Midbrain (tissue), 1 donor: Measurements from ENCODE around the gene TAOK3.
"Not testable (repeated sequence)": the region's sequence is repeated elsewhere in the genome, so short reads cannot be mapped to it uniquely, and the experiment has no call there.

Experiments
- DNase-seq: peaks from one replicate; lab custom pipeline; 2025; lab: John Stamatoyannopoulos, UW

TAOK3 gene

GRCh38 chr12:118299791-118300460 lies 72.8 kb downstream of the TAOK3 start:
- DNase-seq = peak; percentile 72

DNA sequence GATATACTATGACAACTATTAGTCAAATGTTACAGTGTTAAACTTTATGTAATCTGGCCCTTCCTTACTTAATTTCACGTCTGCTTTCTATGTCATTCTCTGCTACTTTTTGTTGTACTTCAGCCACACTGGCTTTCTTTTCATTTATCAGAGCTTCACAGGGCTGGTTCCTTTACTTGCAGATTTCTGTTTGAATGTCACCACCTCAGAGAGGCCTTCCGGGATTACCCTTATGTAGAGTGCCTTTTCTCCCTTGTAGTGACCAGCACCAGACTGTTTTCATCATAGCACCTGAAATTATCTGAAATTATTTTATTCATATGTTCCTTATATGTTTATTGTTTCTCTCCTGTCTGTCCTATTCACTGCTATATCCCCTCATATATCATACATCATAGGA lies 75.4 kb downstream of the TAOK3 start:
- DNase-seq = no peak

- no peak for DNase-seq
These were observed 79.9 kb downstream of the TAOK3 start for GRCh38 chr12:118292836-118293235.

- DNase-seq = no peak
These were observed 82.6 kb downstream of the TAOK3 start for GRCh38 chr12:118290130-118290529.

GRCh38 chr12:118288174-118288573 lies 84.5 kb downstream of the TAOK3 start:
- DNase-seq = no peak

DNA sequence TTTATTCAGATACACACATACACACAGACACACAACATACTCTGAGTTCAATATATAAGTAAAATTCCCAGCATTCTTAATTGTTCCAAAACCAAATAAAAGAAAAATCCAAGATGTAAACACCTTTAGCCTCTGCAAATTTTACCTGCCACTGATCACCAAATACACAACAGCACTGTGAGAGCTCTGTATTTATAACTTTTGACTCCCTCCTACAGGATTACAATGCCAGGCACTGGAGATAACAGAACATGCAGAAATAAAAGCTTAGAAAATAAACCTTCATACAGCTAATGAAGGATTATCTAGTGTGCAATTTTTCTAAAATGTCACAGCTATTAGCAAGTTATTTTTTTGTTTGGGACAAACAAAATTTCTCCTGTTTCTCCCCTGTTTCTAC lies 85.0 kb downstream of the TAOK3 start:
- no peak for DNase-seq

DNA sequence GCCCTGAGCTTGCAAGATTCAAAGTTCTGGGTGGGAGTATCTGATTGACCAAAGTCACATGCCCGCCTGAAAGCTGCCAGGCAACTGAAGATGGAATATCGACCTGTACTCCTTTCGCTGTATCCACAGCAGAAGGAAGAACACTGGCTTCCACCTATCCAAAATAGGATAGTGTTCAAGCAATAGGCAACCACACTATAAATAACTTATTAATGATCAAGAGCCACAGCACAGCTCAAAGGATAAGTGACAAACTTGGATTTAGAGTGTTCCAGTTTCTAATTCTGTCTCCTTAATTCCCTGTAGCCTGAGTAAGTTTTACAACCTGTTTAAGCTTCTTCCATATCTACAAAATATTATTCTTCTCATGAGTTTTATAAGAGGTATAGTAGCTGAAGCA lies 89.9 kb downstream of the TAOK3 start:
- no peak for DNase-seq

DNA sequence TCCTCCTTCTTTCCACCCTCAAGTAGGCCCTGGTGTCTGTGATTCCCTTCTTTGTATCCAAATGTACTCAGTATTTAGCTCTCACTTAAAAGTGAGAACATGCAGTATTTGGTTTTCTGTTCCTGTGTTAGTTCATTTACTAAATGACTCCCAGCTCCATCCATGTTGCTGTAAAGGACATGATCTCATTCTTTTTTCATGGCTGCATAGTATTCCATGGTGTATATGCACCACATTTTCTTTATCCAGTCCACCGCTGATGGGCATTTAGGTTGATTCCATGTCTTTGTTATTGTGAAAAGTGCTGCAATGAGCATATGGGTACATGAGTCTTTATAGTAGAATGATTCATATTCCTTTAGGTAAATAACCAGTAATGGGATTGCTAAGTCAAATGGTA lies 94.4 kb downstream of the TAOK3 start:
- not testable (repeated sequence) for DNase-seq

DNA sequence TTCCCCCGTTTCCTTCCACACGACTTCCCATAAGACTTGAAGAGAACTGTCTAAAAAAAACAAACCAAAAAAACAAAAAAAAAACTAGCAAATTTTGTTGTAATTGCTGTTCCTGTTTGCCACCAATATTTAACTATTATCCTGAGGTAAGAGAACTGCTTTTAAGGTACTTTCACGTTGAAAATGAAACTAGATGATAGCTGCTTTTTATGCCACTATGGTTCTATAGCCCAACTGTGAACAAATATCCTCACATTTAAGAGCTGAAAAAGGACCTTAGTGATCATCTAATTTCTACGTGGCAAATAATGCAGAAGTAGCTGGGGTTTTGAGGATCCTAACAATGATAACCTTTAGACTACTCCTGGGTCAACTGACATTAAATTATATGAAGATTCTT lies 98.6 kb downstream of the TAOK3 start:
- no peak for DNase-seq

DNA sequence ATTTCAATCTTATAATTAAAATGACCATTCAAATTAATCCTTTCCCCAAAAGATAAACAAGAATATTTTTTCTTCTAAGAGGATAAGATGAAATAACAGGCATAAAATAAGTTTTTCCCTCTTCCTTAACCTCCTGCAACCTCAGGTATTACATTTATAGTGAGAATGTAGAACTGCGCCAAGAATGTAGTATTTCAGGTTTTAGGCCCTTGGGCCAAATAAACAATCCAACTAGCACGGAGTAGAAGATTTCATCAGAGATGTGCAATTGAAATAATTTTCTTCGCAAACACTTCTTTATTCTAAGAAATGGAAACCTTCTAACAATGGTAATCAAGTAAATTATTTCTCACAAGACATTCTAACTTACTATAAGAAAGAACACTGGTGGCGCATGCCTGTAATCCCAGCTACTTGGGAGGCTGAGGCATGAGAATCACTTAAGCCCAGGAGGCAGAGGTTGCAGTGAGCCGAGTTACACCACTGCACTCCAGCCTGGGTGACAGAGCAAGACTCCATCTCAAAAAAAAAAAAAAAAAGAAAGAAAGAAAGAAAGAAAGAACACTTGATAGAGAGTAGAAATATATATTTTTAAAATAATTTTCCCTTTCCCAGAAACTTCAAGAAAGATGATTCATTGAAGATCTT lies 100.8 kb downstream of the TAOK3 start:
- DNase-seq = no peak

- DNase-seq = no peak
These were observed 101.5 kb downstream of the TAOK3 start for GRCh38 chr12:118271183-118271582.

DNA sequence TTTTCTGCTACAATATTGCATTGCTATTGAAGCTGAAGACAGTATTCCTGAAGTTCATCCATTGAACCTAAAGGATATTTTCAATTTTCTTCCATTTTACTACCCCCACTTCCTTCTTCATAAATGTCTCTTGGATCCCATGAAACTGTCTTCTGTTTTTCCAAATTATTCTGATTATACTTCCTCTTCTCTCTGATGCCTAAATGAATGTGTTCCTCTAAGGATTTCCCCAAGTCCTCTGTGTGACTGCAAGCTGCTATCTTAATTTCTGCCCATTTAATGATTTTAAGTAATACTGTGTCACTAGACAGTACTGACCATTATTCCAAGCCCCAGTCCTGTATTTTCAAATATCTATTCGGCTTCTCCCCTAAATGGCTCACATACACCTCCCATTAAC lies 102.9 kb downstream of the TAOK3 start:
- DNase-seq = no peak

GRCh38 chr12:118259079-118259478 lies 113.6 kb downstream of the TAOK3 start:
- DNase-seq = no peak

GRCh38 chr12:118256352-118256751 lies 116.4 kb downstream of the TAOK3 start:
- no peak for DNase-seq

GRCh38 chr12:118249547-118249946 lies 123.2 kb downstream of the TAOK3 start:
- DNase-seq = no peak

DNA sequence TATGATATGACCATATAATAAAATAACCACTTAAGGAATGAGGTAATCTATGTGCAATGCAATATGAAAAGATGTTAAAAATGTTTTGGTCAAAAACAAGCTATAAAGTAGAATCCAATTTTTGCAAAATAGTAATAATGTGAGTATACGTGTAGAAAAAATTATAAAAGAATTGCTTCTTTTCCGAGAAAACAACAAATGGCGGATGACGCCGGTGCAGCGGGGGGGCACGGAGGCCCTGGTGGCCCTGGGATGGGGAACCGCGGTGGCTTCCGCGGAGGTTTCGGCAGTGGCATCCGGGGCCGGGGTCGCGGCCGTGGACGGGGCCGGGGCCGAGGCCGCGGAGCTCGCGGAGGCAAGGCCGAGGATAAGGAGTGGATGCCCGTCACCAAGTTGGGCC lies 126.8 kb downstream of the TAOK3 start:
- DNase-seq = not testable (repeated sequence)

GRCh38 chr12:118238888-118239287 lies 133.8 kb downstream of the TAOK3 start:
- no peak for DNase-seq

GRCh38 chr12:118237908-118238307 lies 134.8 kb downstream of the TAOK3 start:
- no peak for DNase-seq

DNA sequence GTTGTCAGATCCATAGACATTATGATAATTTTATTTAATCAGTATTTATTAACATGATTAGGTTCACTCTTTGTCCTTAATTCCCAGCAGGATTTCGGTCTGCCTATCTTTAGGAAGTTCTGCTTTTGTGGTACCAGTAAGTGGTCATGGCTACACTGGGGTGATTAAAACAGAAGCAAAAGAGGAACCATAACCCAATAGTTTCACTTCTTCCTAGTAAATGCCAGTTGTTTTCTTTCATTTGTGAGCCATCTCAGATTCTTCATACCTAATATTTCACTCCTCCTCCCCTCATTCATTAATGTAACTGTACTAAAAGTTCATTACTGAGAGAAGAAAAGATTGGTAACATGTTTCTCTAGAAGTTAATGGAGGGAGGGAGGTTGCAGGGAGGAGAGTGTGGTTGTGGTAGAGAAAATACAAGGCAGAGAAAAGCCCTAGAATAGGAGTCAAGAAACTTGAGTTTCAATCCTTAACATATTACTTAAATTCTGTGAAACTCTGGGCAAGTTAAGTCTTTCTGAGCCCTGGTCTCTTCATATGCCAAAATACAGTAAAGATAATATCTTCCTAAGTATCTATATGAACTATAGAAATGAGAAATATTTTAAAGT lies 135.5 kb downstream of the TAOK3 start:
- no peak for DNase-seq

DNA sequence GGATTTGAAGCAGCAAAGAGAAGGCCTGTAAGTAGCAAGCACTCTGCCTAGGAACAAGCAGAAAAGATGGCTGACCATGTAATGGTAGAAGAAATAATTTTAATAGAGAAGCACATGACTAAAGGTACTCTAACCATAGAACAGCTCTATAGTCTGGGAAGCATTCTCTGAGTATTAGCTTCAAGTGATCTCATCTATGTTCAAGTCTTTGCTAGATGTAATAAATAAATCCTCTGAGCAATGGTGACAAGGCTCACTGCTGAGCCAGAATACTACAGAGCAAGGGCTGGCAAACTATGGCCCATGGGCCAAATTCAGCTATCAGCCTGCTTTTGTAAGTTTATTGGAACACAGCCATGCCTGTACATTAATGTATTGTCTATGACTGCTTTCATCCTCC lies 152.0 kb downstream of the TAOK3 start:
- DNase-seq = no peak

GRCh38 chr12:118219772-118220171 lies 152.9 kb downstream of the TAOK3 start:
- DNase-seq = no peak

DNA sequence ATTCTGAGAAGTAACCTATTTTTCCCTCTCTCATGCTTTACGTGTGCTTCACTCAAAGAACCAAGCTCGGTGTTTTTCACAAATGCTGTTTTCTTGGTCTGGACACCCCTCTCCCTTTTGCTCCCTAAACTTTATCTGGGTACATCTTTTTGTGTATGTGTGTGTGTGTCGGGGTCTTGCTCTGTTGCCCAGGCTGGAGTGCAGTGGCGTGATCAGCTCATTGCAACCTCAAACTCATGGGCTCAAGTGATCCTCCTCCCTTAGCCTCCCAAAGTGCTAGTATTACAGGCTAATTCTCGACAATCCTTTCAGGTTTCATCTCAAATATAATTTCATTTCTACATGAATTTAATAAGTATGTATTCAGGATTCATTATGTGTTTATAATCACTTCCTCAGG lies 153.6 kb downstream of the TAOK3 start:
- DNase-seq = no peak

- no peak for DNase-seq
These were observed 159.3 kb downstream of the TAOK3 start for GRCh38 chr12:118213452-118213851.

DNA sequence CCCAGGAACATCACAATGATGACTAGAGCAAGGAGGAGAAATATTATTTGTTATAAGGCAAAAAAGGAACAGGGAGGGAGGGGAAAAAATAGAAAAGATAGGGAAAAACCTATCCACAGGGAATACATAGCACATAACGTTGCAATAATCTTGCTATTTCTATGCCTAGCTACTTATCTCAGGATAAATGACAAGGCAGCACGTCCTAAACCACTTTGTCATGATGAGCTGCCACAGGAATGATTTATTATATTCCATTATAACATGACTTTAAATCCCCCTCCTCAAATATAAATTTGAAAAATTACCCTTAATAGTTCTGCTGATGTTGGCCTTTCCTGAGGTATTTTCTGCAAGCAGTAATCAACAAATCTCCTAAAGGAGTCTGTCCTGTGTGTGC lies 160.1 kb downstream of the TAOK3 start:
- no peak for DNase-seq
